GM19025 (cell line): ENCODE data around the gene NOL4L.
"Not testable (repeated sequence)": the region's sequence is repeated elsewhere in the genome, so short reads cannot be mapped to it uniquely, and the experiment has no call there.

Source experiments
- ATAC-seq: cut with Tn5 transposase; IDR thresholded peaks from one replicate; pipeline ENCODE4 v1.9.1; 2021; ENCODE audit warnings: mild to moderate bottlenecking, low read depth, moderate library complexity; ENCODE audit not compliant: unreplicated experiment

NOL4L gene

GRCh38 chr20:32599783-32600340, 14.7 kb upstream of the NOL4L start:
- no peak for ATAC-seq

GRCh38 chr20:32598606-32599005, 13.5 kb upstream of the NOL4L start:
- ATAC-seq: no peak

- no peak for ATAC-seq
Observed at GRCh38 chr20:32597714-32598113, 12.6 kb upstream of the NOL4L start.

GRCh38 chr20:32596681-32597252, 11.6 kb upstream of the NOL4L start:
- no peak for ATAC-seq

GRCh38 chr20:32595143-32595542, 10.0 kb upstream of the NOL4L start:
- ATAC-seq: no peak

- ATAC-seq: not testable (repeated sequence)
Observed at GRCh38 chr20:32594669-32595068, 9.5 kb upstream of the NOL4L start.

GRCh38 chr20:32594204-32594603, 9.1 kb upstream of the NOL4L start:
- ATAC-seq: no peak

GRCh38 chr20:32592616-32593015, 7.5 kb upstream of the NOL4L start:
- not testable (repeated sequence) for ATAC-seq

- ATAC-seq: no peak
Observed at GRCh38 chr20:32592022-32592421, 6.9 kb upstream of the NOL4L start.

- no peak for ATAC-seq
Observed at GRCh38 chr20:32589769-32590168, 4.6 kb upstream of the NOL4L start.

- no peak for ATAC-seq
Observed at GRCh38 chr20:32589256-32589655, 4.1 kb upstream of the NOL4L start.

GRCh38 chr20:32588040-32588439, 2.9 kb upstream of the NOL4L start:
- ATAC-seq: no peak

- ATAC-seq: no peak
Observed at GRCh38 chr20:32586291-32586690, 1.2 kb upstream of the NOL4L start.

GRCh38 chr20:32585586-32586127, 524 bp upstream of the NOL4L start:
- no peak for ATAC-seq

GRCh38 chr20:32583581-32584070, 1.5 kb downstream of the NOL4L start:
- no peak for ATAC-seq

- no peak for ATAC-seq
Observed at GRCh38 chr20:32582659-32583580, 2.2 kb downstream of the NOL4L start.

GRCh38 chr20:32581839-32582658, 3.1 kb downstream of the NOL4L start:
- no peak for ATAC-seq

- no peak for ATAC-seq
Observed at GRCh38 chr20:32580970-32581838, 3.9 kb downstream of the NOL4L start.

GRCh38 chr20:32580219-32580969, 4.7 kb downstream of the NOL4L start:
- ATAC-seq: no peak
